IPS-NIHi11 (cell line): ENCODE results near the gene MOCOS.
A peak's percentile ranks its signal among the peaks of the same experiment; 100 is the strongest.

Experiments used
- DNase-seq: peaks from one replicate; pipeline ENCODE4 v3.0.0; 2012; ENCODE audit warnings: mixed read lengths, low spot score

Gene MOCOS

DNA sequence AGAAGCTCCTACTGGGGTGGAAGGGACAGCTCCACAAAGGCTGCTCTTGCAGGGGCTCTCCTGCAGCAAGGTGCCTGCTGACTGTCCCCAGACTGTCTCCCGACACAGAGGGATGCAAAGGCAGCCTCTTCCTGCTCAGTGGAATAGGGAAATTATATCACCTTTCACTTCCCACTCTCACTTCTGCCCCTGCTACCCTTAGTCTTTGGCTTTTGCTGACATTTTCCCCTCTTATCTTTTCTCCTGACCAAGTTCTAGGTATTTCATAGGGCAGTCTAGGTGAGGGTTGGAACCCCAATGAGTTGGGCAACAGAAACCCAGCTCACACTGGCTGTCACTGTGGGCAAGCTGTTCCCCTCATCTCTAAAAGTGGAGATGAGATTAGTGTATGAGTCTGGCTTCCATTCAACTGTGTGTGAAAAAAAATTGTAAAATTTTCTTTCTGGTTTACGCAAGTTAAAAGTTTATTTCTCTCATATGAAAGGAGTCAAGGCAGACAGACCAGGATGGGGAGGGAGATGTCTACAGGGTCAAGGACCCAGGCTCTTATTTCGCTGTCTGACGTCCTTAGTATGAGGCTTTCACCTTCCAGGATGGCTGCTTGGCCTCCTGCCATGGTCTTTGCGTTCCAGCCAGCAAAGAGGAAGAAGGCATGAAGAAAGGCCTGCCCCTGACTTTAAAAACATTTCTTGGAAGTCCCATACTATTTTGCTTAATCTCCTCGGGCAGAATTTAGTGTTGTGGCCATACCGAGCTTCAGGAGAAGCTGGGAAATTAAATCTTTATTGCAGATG lies 7.5 kb upstream of the MOCOS start:
- no peak for DNase-seq

DNA sequence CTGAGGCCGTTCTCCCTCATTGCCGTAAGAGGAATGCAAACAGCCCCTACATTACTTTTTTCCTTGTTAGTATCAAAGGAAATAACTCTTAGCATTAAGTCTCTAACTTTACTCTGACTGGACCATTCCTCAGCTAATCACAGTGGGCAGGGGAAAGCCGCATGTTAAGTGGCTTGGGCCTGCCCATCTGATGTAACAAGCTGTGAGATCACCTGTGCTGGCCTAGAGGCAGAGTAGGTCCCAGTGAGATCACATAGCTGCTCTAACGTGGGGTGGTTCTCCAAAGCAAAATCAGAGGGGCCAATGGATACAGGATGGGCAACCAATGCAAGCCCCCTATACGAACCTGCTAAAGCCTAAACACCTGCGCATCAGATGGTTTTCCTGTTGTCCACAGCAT lies 5.9 kb upstream of the MOCOS start:
- DNase-seq = no peak

- no peak for DNase-seq
Measured at GRCh38 chr18:36181898-36182506, 5.3 kb upstream of the MOCOS start.

GRCh38 chr18:36183033-36183432 lies 4.3 kb upstream of the MOCOS start:
- DNase-seq = no peak

- DNase-seq = no peak
Measured at GRCh38 chr18:36183987-36184386, 3.3 kb upstream of the MOCOS start.

GRCh38 chr18:36185157-36185556 lies 2.1 kb upstream of the MOCOS start:
- no peak for DNase-seq

- no peak for DNase-seq
Measured at GRCh38 chr18:36185901-36186460, 1.3 kb upstream of the MOCOS start.

- DNase-seq = peak; percentile 50
Measured at GRCh38 chr18:36186461-36187192, 670 bp upstream of the MOCOS start.

GRCh38 chr18:36187826-36188721 lies 777 bp downstream of the MOCOS start:
- DNase-seq = peak; percentile 41

DNA sequence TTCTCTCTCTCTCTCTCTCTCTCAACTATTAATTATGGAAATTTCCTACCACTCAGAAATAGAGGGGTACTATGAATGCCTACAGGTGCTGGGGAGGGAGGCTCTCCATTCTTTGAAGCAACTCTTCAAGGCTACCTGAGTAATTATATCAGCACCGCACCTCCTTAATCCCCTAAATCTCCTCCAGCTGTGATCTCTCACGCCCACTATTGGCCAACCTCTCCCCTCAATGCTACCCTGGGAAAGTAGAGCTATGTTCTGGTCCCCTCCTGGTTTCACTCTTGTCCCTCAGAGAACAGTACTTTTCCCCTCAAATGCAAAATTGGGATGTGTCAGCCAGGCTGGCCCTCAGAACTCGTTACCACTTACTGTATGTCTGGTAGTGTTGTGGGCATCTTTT lies 1.6 kb downstream of the MOCOS start:
- DNase-seq = peak; percentile 37

- DNase-seq = no peak
Measured at GRCh38 chr18:36189486-36189885, 2.2 kb downstream of the MOCOS start.

DNA sequence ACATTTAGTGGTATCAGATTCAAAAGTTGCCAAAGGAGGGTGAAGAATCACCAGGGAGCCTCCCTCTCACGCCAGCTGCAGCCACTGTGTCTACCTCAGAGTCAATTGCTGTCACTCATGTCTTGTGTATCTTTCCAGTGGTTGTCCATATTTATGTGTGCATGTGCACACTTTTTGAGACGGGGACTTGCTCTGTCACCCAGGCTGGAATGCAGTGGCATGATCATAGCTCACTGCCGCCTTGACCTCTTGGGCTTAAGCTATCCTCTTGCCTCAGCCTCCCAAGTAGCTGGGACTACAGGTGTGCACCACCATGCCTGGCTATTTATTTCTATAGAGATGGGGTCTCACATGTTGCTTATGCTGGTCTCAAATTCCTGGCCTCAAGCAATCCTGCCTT lies 4.0 kb downstream of the MOCOS start:
- DNase-seq = no peak

GRCh38 chr18:36191711-36192110 lies 4.4 kb downstream of the MOCOS start:
- DNase-seq = no peak

GRCh38 chr18:36194600-36195315 lies 7.5 kb downstream of the MOCOS start:
- no peak for DNase-seq

DNA sequence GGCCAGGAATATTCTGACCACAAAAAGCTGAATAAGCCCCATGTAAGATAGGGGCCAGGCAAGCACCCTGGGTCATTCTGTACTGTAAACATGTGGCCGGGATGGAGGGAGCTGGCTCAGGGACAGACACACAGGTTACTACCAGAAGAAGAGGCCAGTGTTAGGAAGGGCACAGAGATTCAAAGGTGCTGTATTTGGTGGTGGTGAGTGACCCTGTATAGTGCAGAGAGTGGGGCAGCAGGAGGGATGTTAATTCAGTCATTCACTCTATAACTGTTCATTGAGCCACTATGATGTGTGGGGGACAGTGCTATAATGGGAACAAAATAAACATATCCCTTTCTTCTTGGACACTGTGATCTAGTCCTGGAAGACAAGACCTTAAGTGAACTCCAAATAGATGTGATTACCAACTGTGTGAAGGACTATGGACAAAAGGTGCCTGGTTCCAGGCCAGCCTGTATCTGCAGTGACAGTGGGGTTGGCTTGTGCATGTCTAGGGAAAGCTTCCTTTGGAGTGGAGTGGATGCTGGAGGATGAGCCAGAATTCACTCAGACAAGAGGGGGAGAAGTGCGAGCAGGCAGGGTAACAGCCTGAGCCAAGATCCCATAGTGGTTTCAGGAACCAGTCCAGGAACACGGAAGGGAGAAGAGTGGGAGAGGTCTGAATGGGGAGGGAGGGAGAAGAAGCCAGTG lies 8.3 kb downstream of the MOCOS start:
- no peak for DNase-seq

DNA sequence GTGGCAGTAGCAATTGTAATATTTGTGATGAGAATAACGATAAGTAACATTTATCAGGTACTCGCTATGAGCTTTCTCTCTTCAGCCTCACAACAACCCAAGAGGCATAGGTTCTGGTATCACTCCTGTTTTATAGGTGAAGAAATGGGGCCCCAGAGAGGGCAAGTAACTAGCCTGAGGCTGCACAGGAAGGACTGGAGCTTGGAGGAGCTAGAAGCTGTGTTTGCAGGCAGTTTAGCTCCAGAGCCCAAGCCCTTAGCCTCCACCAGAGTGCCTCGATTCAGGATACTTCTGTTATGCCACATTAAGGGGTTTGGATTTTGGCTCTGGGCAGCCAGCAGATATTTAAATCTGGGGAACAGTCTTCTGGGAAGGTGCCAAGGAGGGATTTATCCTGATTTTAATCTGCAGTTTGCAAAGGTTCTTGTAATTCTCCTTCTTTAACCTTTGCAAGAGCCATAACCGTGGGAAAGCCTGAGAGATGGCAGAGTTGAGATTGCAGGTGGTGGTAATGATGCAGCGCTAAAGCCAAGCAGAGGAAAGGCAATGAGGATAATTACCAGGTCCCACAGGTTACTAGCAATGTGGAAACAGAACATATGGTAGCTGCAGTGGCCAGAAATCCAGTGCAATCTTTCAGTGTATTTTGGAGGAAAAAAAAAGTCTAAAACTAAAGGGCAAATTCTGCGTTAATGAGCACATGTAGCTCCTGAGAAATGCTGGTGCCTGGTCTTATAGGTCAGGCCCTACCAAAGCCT lies 9.1 kb downstream of the MOCOS start:
- DNase-seq = no peak

DNA sequence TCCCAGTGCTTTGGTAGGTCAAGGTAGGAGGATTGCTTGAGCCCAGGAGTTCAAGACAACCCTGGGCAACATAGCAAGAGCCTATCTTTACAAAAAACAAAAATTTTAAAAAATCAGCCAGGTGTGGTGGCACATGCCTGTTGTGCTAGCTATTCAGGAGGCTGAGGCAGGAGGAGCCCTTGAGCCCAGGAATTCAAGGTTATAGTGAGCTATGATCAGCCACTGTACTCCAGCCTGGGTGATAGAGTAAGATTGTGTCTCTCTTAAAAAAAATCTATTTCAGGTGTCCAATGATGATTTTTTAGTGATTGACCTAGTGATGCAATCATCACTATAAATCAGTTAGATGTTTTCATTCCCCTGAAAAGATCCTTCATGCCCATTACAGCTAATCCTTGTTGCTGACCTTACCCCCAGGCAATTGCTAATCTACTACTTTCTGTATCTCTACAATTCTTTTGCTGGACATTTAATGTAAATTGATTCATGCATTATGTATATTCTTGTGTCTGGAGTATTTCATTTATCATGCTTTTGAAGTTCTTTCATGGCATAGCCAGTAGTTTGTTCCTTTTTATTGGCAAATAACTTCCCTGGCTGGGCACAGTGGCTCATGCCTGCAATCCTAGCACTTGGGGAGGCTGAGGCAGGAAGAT lies 10.3 kb downstream of the MOCOS start:
- DNase-seq = no peak

GRCh38 chr18:36199691-36200295 lies 12.5 kb downstream of the MOCOS start:
- DNase-seq = no peak

- no peak for DNase-seq
Measured at GRCh38 chr18:36200354-36200771, 13.1 kb downstream of the MOCOS start.
